Posterior vena cava (tissue), 2 donors: Measurements from ENCODE around the gene BICRA. TPM values are rescaled to one million over a fixed set of nuclear protein-coding genes. Genes with fewer than 3 reads are reported as not detected.
"Not testable (repeated sequence)": the region's sequence is repeated elsewhere in the genome, so short reads cannot be mapped to it uniquely, and the experiment has no call there.

Experiments
- DNase-seq: peaks from one replicate; pipeline ENCODE4 v3.0.0-alpha.2; 2020; ENCODE audit warnings: low spot score
- intact Hi-C, 2 donors: fragments of 100-400 bp; cut with DNase I; formaldehyde crosslinking; loops; one replicate each; pipeline versions ENCODE4 v1.14.1 to v1.14.2; 2022 to 2023
- total RNA-seq, 2 donors: library from RNA; stranded (reverse); fragmentation: NEBNext Ultra II Directional; extraction: Animal tissue kit (Norgen Biotek cat#: 25700); gene quantifications; one replicate each; pipeline ENCODE4 v1.2.1, GENCODE V29; 2021
- donor health status: DM: yes; HTN: yes; CAD: no.
- donor health status: DM: yes; HTN: yes; CAD: no.

BICRA gene
- total RNA-seq, 2 donors from 2014 or later: 12.0 to 15.4 TPM

GRCh38 chr19:47599671-47600245, 9.2 kb upstream of the BICRA start:
- intact Hi-C loops, DNase-seq: not testable (repeated sequence)

- intact Hi-C loops: no loop called here
- DNase-seq: peak; percentile 100
Observed at GRCh38 chr19:47600246-47601179, 8.4 kb upstream of the BICRA start.

GRCh38 chr19:47601180-47601904, 7.6 kb upstream of the BICRA start:
- no peak for DNase-seq
- intact Hi-C loops: no loop called here

GRCh38 chr19:47603706-47604565, 5.0 kb upstream of the BICRA start:
- intact Hi-C loops: no loop called here
- no peak for DNase-seq

- intact Hi-C loops: loop anchor here in 1 of 2 donors (5.0 kb wide), 1 partner anchor 90 kb away; the partner anchor contains the start of gene NAPA
- DNase-seq: no peak
Observed at GRCh38 chr19:47607564-47608073, 1.3 kb upstream of the BICRA start.

- intact Hi-C loops: loop anchor here in 1 of 2 donors (5.0 kb wide), 1 partner anchor 91 kb away; the partner anchor contains the start of gene NAPA
- DNase-seq: peak; percentile 97
Observed at GRCh38 chr19:47608074-47608918, 638 bp upstream of the BICRA start.

GRCh38 chr19:47609906-47610894, 1.3 kb downstream of the BICRA start:
- intact Hi-C loops: loop anchor here (5.0 kb wide), 3 partner anchors 52 to 93 kb away; partner anchors contain the start of gene NAPA (in 1 of the 2)
- peak; percentile 85 for DNase-seq

- no peak for DNase-seq
- intact Hi-C loops: loop anchor here (5.0 kb wide), 2 partner anchors 51 to 56 kb away; no protein-coding TSS in a partner anchor
Observed at GRCh38 chr19:47610902-47611301, 2.0 kb downstream of the BICRA start.

GRCh38 chr19:47613165-47614020, 4.5 kb downstream of the BICRA start:
- DNase-seq: no peak
- intact Hi-C loops: loop anchor here (5.0 kb wide), 2 partner anchors 49 to 54 kb away; no protein-coding TSS in a partner anchor

GRCh38 chr19:47614021-47614295, 5.0 kb downstream of the BICRA start:
- DNase-seq: no peak
- intact Hi-C loops: loop anchor here (5.0 kb wide), 2 partner anchors 48 to 53 kb away; no protein-coding TSS in a partner anchor

GRCh38 chr19:47614559-47614958, 5.6 kb downstream of the BICRA start:
- DNase-seq: no peak
- intact Hi-C loops: loop anchor here (5.0 kb wide), 2 partner anchors 48 to 53 kb away; no protein-coding TSS in a partner anchor

GRCh38 chr19:47615230-47615629, 6.3 kb downstream of the BICRA start:
- intact Hi-C loops: no loop called here
- no peak for DNase-seq

- intact Hi-C loops: no loop called here
- no peak for DNase-seq
Observed at GRCh38 chr19:47615714-47616113, 6.8 kb downstream of the BICRA start.

- DNase-seq: no peak
- intact Hi-C loops: no loop called here
Observed at GRCh38 chr19:47618771-47619170, 9.8 kb downstream of the BICRA start.

- DNase-seq: no peak
- intact Hi-C loops: no loop called here
Observed at GRCh38 chr19:47619763-47620162, 10.8 kb downstream of the BICRA start.
